SK-N-SH (cell line): ENCODE results near the gene CEP41. TPM values are rescaled to one million over a fixed set of nuclear protein-coding genes. Genes with fewer than 3 reads are reported as not detected.

Experiments
- CTCF ChIA-PET: fragments of 300-600, 350-600 bp; formaldehyde crosslinking; extraction: SDS; loops from one replicate; lab custom pipeline; 2021; lab: Yijun Ruan, JAX
- POLR2A ChIA-PET: fragments of 350-600 bp; sonication (Branson Sonifier 250); formaldehyde crosslinking; extraction: SDS; loops from one replicate; lab custom pipeline; 2020; ENCODE audit warnings: antibody characterized with exemption, inconsistent platforms; lab: Yijun Ruan, JAX
- DNase-seq: peaks from one replicate; pipeline ENCODE4 v3.0.0; 2012
- H2AFZ ChIP-seq: fragments of 200-600 bp; sonication (generic); 2 replicates; pipeline ENCODE4 v1.8.1; 2016; ENCODE audit warnings: antibody characterized with exemption, mild to moderate bottlenecking, low read depth
- H3F3A ChIP-seq: fragments of 200-600 bp; sonication (generic); replicated peaks from 2 replicates; pipeline ENCODE3; 2016; ENCODE audit warnings: antibody characterized with exemption, mild to moderate bottlenecking; ENCODE audit not compliant: insufficient read depth
- H3K27ac ChIP-seq, 2 experiments: fragments of 200-500 bp in 1 of 2; fragments of 200-600 bp in 1 of 2; sonication (Bioruptor generic) in 1 of 2; sonication (generic), shearing (Covaris generic) in 1 of 2; 2 replicates each; pipeline versions ENCODE4 v1.5.1 to v1.6.1; 2014 to 2016; ENCODE audit warnings: low read depth in 2 of 2, inconsistent platforms in 1 of 2, low read length in 1 of 2, mild to moderate bottlenecking in 1 of 2, mixed read lengths in 1 of 2
- H3K27me3 ChIP-seq: fragments of 200-600 bp; sonication (generic), shearing (Covaris generic); 2 replicates; pipeline ENCODE4 v1.6.1; 2016; ENCODE audit warnings: mixed run types; ENCODE audit not compliant: insufficient read depth
- H3K36me3 ChIP-seq, 2 experiments: fragments of 200-500 bp in 1 of 2; fragments of 200-600 bp in 1 of 2; sonication (Bioruptor generic) in 1 of 2; sonication (generic) in 1 of 2; replicated peaks in 1 of 2; 2 replicates each; pipeline versions ENCODE3 to v1.5.1; 2014 to 2016; ENCODE audit warnings: low read length in 1 of 2, mild to moderate bottlenecking in 1 of 2; ENCODE audit not compliant: insufficient read depth in 2 of 2, control insufficient read depth in 1 of 2
- H3K4me1 ChIP-seq, 2 experiments: fragments of 200-500 bp in 1 of 2; fragments of 200-600 bp in 1 of 2; sonication (Bioruptor generic) in 1 of 2; sonication (generic), shearing (Covaris generic) in 1 of 2; 2 replicates each; pipeline versions ENCODE4 v1.5.1 to v1.6.1; 2014 to 2016; ENCODE audit warnings: low read depth in 1 of 2, low read length in 1 of 2, mixed run types in 1 of 2; ENCODE audit not compliant: insufficient read depth in 2 of 2, control insufficient read depth in 1 of 2
- H3K4me2 ChIP-seq: fragments of 200-600 bp; sonication (generic), shearing (Covaris generic); 2 replicates; pipeline ENCODE4 v1.6.1; 2017; ENCODE audit warnings: mixed run types
- H3K4me3 ChIP-seq, 2 experiments: fragments of 200-500 bp in 1 of 2; fragments of 200-600 bp in 1 of 2; sonication (Bioruptor generic) in 1 of 2; sonication (generic), shearing (Covaris generic) in 1 of 2; 2 replicates each; pipeline versions ENCODE4 v1.5.1 to v1.8.1; 2014 to 2016; ENCODE audit warnings: low read depth in 2 of 2, inconsistent platforms in 1 of 2, low read length in 1 of 2, mild to moderate bottlenecking in 1 of 2, mixed read lengths in 1 of 2, moderate library complexity in 1 of 2
- H3K79me2 ChIP-seq: fragments of 200-600 bp; sonication (generic); 2 replicates; pipeline ENCODE4 v1.8.1; 2017; ENCODE audit warnings: mild to moderate bottlenecking; ENCODE audit not compliant: insufficient read depth
- H3K9ac ChIP-seq: fragments of 200-600 bp; sonication (generic); 2 replicates; pipeline ENCODE4 v1.6.1; 2017; ENCODE audit warnings: mixed run types
- H3K9me2 ChIP-seq: fragments of 200-600 bp; sonication (generic); 2 replicates; pipeline ENCODE4 v1.6.1; 2017; ENCODE audit warnings: mixed run types
- H3K9me3 ChIP-seq: fragments of 200-600 bp; sonication (generic); 2 replicates; pipeline ENCODE4 v1.6.1; 2017; ENCODE audit warnings: mixed run types, mild to moderate bottlenecking, moderate library complexity
- H4K20me1 ChIP-seq: fragments of 200-600 bp; sonication (generic); 2 replicates; pipeline ENCODE4 v1.6.1; 2017; ENCODE audit warnings: mild to moderate bottlenecking, mixed run types; ENCODE audit not compliant: insufficient read depth
- EP300 ChIP-seq, 2 experiments: IDR thresholded peaks; 2 replicates each; pipeline versions ENCODE4 v1.4.0 to v1.6.1; 2012; ENCODE audit warnings: borderline replicate concordance in 1 of 2, low read depth in 1 of 2, low read length in 1 of 2
- MXI1 ChIP-seq: IDR thresholded peaks from 2 replicates; pipeline ENCODE4 v1.6.1; 2012; ENCODE audit warnings: mild to moderate bottlenecking, low read depth, low read length, improper control_type of control experiment
- TCF12 ChIP-seq: IDR thresholded peaks from 2 replicates; pipeline ENCODE4 v1.4.0; 2012
- TEAD4 ChIP-seq: IDR thresholded peaks from 2 replicates; pipeline ENCODE4 v1.4.0; 2012; ENCODE audit warnings: mild to moderate bottlenecking, borderline replicate concordance; ENCODE audit not compliant: insufficient read depth
- YY1 ChIP-seq: IDR thresholded peaks from 2 replicates; pipeline ENCODE4 v1.4.0; 2012; ENCODE audit warnings: low read depth, mild to moderate bottlenecking
- ZBTB33 ChIP-seq: IDR thresholded peaks from 2 replicates; pipeline ENCODE4 v1.4.0; 2012; ENCODE audit warnings: low read depth, borderline replicate concordance
- whole genome bisulfite sequencing: methylation state at CpG from one replicate; pipeline ENCODE4 v1.1.6; 2017; ENCODE audit warnings: low lambda C conversion rate; 5-methylcytosine and 5-hydroxymethylcytosine counted together
- polyA plus RNA-seq, 3 experiments: library from polyadenylated mRNA; depleted of rRNA; stranded (reverse); fragments of >200 nt; gene quantifications; 2 replicates each; pipeline ENCODE4 v1.2.3, GENCODE V29; 2012
- small RNA-seq, 7 experiments: library from RNA; depleted of rRNA; stranded (forward); fragments of <200 nt; gene quantifications; one replicate each; pipeline ENCODE3, GENCODE V24; 2012
- TF ChIP-seq, protein P1 (sequence below): fragments of 150-350 bp; IDR thresholded peaks from 2 replicates; pipeline ENCODE4 v1.6.1; 2017; ENCODE audit warnings: antibody characterized with exemption, low read length, low read depth, borderline replicate concordance

The CEP41 gene
- polyA plus RNA-seq, 1 of the 3 experiments (the other 2 are of a cell fraction) = 20.9 TPM

DNA sequence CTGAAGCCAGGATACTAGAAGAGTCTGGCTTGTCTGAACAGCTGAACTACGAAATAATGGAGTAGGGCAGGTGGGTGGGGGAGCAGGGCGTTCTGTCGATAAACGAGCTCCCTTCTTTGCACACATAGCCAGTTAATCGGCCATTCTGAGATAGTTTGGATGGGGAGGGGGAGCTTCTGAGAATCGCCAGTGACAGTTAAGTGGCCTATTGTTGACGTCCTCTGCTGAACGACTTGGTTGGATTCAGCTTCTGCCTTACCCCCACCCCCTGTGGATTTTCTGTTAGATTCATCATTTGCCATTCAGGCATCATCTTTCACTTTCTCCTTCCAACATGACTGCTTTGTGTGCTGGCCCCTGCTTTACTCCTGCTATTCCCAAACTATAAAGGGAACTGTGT is 95.7 kb downstream of the CEP41 start (continued):
- no peak for TF ChIP-seq ZBTB33
- TF ChIP-seq MXI1 = no peak
- TF ChIP-seq, protein P1, sequence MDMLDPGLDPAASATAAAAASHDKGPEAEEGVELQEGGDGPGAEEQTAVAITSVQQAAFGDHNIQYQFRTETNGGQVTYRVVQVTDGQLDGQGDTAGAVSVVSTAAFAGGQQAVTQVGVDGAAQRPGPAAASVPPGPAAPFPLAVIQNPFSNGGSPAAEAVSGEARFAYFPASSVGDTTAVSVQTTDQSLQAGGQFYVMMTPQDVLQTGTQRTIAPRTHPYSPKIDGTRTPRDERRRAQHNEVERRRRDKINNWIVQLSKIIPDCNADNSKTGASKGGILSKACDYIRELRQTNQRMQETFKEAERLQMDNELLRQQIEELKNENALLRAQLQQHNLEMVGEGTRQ = no peak
- TF ChIP-seq EP300 (IDR thresholded peaks at IDR 0.05; ENCODE audit: borderline replicate concordance in 1 of 2, low read depth in 1 of 2, low read length in 1 of 2) = no peak

- Histone ChIP-seq H3K27me3 (no peaks in the 10 kb centered on the region), H3K27ac (no peak within 1 kb of the TSS), H3K4me2 (no peak within 1 kb of the TSS), H3K4me3 (no peak within 1 kb of the TSS), H3K4me1 (no peaks in the 10 kb centered on the region; a peak in 1 of 4 replicates), H3K9ac (no peak within 1 kb of the TSS), H2AFZ (no peak within 1 kb of the TSS), H4K20me1 (no peaks in the 10 kb centered on the region), H3K79me2 (no peaks in the 10 kb centered on the region), H3K9me3 (no peaks in the 10 kb centered on the region), H3K9me2 (no peaks in the 10 kb centered on the region), H3K36me3 (no peaks in the 10 kb centered on the region), H3F3A (no peaks in the 10 kb centered on the region)
- POLR2A ChIA-PET = no interaction called here
- 91% methylated on average over 5 of the region's 5 CpGs for WGBS
- DNase-seq = no peak
- no peak for TF ChIP-seq MXI1
- TF ChIP-seq TEAD4 = no peak
- TF ChIP-seq TCF12 = no peak
- no peak for TF ChIP-seq YY1
- CTCF ChIA-PET = no interaction called here
Measured at GRCh38 chr7:130344271-130344866, 96.4 kb downstream of the CEP41 start, which contains the start of gene CPA5. Gene CPA5, plus strand, starts transcription at chr7:130344816. Its CDS starts 1,670 bp downstream, at chr7:130346486.

Small RNA genes lying within 50 kb of the gene (small RNA-seq; reads per million reads assigned to genes)
- gene RF02148 (0 reads per million in 7 experiments), gene RF02149 (0 reads per million in 7 experiments), gene RF02150 (0 reads per million in 7 experiments)

Other genes with a start within 250 kb of the CEP41 start
- 14.9 and 18.2 TPM in 2 replicates for gene TMEM209, start 235.6 kb downstream of the CEP41 start, polyA plus RNA-seq (2012; rRNA removed)
- not detected in 2 replicates for gene SSMEM1, start 233.2 kb downstream of the CEP41 start, polyA plus RNA-seq (2012; rRNA removed)
- 0.03 TPM in 1 of 2 replicates, not detected in the other for gene CPA2, start 174.2 kb downstream of the CEP41 start, polyA plus RNA-seq (2012; rRNA removed)
- 176 and 243 TPM in 2 replicates for gene CPA4, start 147.9 kb downstream of the CEP41 start, polyA plus RNA-seq (2012; rRNA removed)
- 0.86 and 1.3 TPM in 2 replicates for gene CPA5, start 96.2 kb downstream of the CEP41 start, polyA plus RNA-seq (2012; rRNA removed)
- gene CPA1, start 60.5 kb downstream of the CEP41 start, polyA plus RNA-seq (2012; rRNA removed) = 0.05 and 0.24 TPM in 2 replicates
- gene MEST, start 51.1 kb upstream of the CEP41 start, polyA plus RNA-seq (2012; rRNA removed) = 36.7 and 49.9 TPM in 2 replicates
- 44.3 and 61.4 TPM in 2 replicates for gene COPG2, start 227.7 kb upstream of the CEP41 start, polyA plus RNA-seq (2012; rRNA removed)
- gene TSGA13, start 245.5 kb upstream of the CEP41 start, polyA plus RNA-seq (2012; rRNA removed) = not detected in 2 replicates